ENCODE data around the gene VPS13C. TPM values are rescaled to one million over a fixed set of nuclear protein-coding genes. Genes with fewer than 3 reads are reported as not detected.

Gene VPS13C
- total RNA-seq, 1 experiment from 2014 or later, result 40.0 TPM

DNA sequence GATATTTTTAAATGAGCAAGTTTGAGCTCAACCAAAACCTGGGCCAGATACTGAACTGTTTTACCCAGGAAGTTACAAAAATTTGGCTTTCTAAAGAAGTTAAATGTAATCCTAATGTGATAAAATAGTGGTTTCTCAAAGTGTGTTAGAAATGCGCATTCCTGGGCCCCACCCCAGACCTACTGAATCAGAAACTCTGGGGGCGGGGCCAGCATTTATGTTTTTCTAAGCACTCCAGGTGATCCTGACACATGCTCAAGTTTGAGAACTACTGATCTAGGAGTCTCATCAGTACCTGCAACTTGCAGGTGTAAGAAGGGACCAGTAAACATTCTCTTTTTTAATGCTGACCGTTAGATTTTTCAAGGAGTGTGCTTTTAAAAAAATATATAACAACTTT is 190.6 kb downstream of the VPS13C start:
- Histone ChIP-seq H2AFZ (no peak overlapping the region), H3K4me1 (replicated peaks; ENCODE audit: insufficient read depth) (no peaks in the 10 kb centered on the region), H3K27ac (no peak overlapping the region), H3K79me2 (ENCODE audit: low read depth) (no peaks in the 10 kb centered on the region), H3F3A (ENCODE audit: insufficient read depth, low read depth) (no peaks in the 10 kb centered on the region), H3K36me3 (ENCODE audit: low read depth) (no peaks in the 10 kb centered on the region), H3K27me3 (ENCODE audit: insufficient read depth, low read depth) (no peaks in the 10 kb centered on the region), H4K20me1 (ENCODE audit: insufficient read depth) (no peaks in the 10 kb centered on the region), H3K9me2 (ENCODE audit: insufficient read depth) (no peaks in the 10 kb centered on the region), H3K9me3 (ENCODE audit: insufficient read depth, low read depth) (no peaks in the 10 kb centered on the region), H3K4me3 (no peak overlapping the region), H3K4me2 (no peak overlapping the region)
- intact Hi-C loops (cut with micrococcal nuclease; ENCODE audit: unreplicated experiment), result loop anchor here (5.0 kb wide), 2 partner anchors 268 to 438 kb away; no protein-coding TSS in a partner anchor
- POLR2A ChIA-PET (ENCODE audit: unreplicated experiment), result no interaction called here
- TF ChIP-seq EZH2 (IDR thresholded peaks at IDR 0.05; ENCODE audit: low read depth), result no peak
- TF ChIP-seq, protein P1, sequence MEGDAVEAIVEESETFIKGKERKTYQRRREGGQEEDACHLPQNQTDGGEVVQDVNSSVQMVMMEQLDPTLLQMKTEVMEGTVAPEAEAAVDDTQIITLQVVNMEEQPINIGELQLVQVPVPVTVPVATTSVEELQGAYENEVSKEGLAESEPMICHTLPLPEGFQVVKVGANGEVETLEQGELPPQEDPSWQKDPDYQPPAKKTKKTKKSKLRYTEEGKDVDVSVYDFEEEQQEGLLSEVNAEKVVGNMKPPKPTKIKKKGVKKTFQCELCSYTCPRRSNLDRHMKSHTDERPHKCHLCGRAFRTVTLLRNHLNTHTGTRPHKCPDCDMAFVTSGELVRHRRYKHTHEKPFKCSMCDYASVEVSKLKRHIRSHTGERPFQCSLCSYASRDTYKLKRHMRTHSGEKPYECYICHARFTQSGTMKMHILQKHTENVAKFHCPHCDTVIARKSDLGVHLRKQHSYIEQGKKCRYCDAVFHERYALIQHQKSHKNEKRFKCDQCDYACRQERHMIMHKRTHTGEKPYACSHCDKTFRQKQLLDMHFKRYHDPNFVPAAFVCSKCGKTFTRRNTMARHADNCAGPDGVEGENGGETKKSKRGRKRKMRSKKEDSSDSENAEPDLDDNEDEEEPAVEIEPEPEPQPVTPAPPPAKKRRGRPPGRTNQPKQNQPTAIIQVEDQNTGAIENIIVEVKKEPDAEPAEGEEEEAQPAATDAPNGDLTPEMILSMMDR (conservative IDR thresholded peaks at IDR 0.05), result no peak
- CTCF ChIA-PET, result no interaction called here
- no TSS peak for BruUV-seq (replicated peaks)
- DNase-seq, result no peak

DNA sequence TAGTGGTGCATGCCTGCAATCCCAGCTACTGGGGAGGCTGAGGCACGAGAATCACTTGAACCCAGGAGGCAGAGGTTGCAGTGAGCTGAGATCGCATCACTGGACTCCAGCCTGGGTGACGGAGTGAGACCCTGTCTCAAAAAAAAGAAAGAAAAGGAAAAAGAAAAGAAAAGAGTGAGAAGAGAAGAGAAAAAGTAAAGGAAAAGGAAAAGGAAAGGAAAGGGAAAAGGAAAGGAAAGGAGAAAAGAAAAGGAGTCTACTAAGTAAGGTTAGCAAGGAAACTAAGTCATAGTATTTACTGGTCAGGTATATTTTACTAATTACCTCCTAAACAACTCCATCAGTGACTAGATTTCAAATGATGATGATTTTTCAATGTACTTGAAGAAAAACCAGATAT is 198.3 kb downstream of the VPS13C start:
- no peaks in the 10 kb centered on the region for H3F3A ChIP-seq (ENCODE audit: insufficient read depth, low read depth)
- no peaks in the 10 kb centered on the region for H3K36me3 ChIP-seq (ENCODE audit: low read depth)
- no peak for TF ChIP-seq EZH2 (IDR thresholded peaks at IDR 0.05; ENCODE audit: low read depth)
- TF ChIP-seq, protein P1 (conservative IDR thresholded peaks at IDR 0.05), result no peak
- no peaks in the 10 kb centered on the region for H3K9me3 ChIP-seq (ENCODE audit: insufficient read depth, low read depth)
- H2AFZ ChIP-seq, result no peak overlapping the region
- CTCF ChIA-PET, result no interaction called here
- H3K4me2 ChIP-seq, result no peak overlapping the region
- H3K9me2 ChIP-seq (ENCODE audit: insufficient read depth), result no peaks in the 10 kb centered on the region
- no peaks in the 10 kb centered on the region for H3K27me3 ChIP-seq (ENCODE audit: insufficient read depth, low read depth)
- no peak overlapping the region for H3K4me3 ChIP-seq
- no peaks in the 10 kb centered on the region for H3K4me1 ChIP-seq (replicated peaks; ENCODE audit: insufficient read depth)
- no peak overlapping the region for H3K27ac ChIP-seq
- H4K20me1 ChIP-seq (ENCODE audit: insufficient read depth), result no peaks in the 10 kb centered on the region
- no TSS peak for BruUV-seq (replicated peaks)
- intact Hi-C loops (cut with micrococcal nuclease; ENCODE audit: unreplicated experiment), result no loop called here
- no peaks in the 10 kb centered on the region for H3K79me2 ChIP-seq (ENCODE audit: low read depth)
- POLR2A ChIA-PET (ENCODE audit: unreplicated experiment), result no interaction called here
- no peak for DNase-seq

DNA sequence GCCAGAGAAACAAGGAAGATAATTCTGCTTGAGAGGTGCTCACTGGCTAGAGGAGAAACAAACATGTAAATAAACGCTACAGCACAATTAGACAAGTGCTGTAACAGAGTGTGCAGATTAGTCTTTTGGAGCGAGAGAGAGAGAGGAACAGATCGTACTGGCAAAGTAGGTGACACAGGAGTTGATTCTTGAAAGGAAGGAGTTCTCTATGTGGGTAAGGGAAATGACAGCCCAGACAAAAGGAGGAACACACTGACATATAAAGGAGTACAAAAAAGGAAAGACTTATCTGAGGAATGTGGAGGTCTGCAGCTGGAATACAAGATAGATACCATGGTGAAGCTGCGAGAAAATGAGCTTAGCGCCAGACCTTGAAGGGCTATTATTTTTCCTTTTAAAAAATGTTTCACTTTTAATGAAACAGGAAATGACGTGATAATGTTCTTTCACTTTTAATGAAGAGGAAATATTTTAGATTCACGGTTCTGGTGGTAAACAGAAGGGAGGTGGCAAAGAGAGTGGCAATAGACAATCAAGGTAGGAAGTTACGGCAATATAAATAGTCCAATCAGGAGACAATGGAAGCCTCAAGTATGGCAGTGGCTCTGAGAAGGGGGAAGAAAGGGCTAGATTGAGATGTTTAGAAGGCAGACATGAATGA is 202.9 kb downstream of the VPS13C start:
- Histone ChIP-seq H3K27ac (no peak overlapping the region), H3K4me3 (no peak overlapping the region), H2AFZ (no peak overlapping the region), H3K9me2 (ENCODE audit: insufficient read depth) (no peaks in the 10 kb centered on the region), H3K36me3 (ENCODE audit: low read depth) (no peaks in the 10 kb centered on the region), H3K27me3 (ENCODE audit: insufficient read depth, low read depth) (no peaks in the 10 kb centered on the region), H4K20me1 (ENCODE audit: insufficient read depth) (no peaks in the 10 kb centered on the region), H3K4me1 (replicated peaks; ENCODE audit: insufficient read depth) (no peaks in the 10 kb centered on the region), H3K79me2 (ENCODE audit: low read depth) (no peaks in the 10 kb centered on the region), H3K9me3 (ENCODE audit: insufficient read depth, low read depth) (no peaks in the 10 kb centered on the region), H3K4me2 (no peak overlapping the region), H3F3A (ENCODE audit: insufficient read depth, low read depth) (no peaks in the 10 kb centered on the region)
- no peak for DNase-seq
- TF ChIP-seq, protein P1 (conservative IDR thresholded peaks at IDR 0.05), result no peak
- no peak for TF ChIP-seq EZH2 (IDR thresholded peaks at IDR 0.05; ENCODE audit: low read depth)
- intact Hi-C loops (cut with micrococcal nuclease; ENCODE audit: unreplicated experiment), result no loop called here
- ChIA-PET CTCF (no interaction called here), POLR2A (ENCODE audit: unreplicated experiment) (no interaction called here)
- BruUV-seq (replicated peaks), result no TSS peak
